ENCODE measurements around the gene IFNA7. TPM values are rescaled to one million over a fixed set of nuclear protein-coding genes. Genes with fewer than 3 reads are reported as not detected.

IFNA7 gene
- total RNA-seq, result not detected in 2 replicates

DNA sequence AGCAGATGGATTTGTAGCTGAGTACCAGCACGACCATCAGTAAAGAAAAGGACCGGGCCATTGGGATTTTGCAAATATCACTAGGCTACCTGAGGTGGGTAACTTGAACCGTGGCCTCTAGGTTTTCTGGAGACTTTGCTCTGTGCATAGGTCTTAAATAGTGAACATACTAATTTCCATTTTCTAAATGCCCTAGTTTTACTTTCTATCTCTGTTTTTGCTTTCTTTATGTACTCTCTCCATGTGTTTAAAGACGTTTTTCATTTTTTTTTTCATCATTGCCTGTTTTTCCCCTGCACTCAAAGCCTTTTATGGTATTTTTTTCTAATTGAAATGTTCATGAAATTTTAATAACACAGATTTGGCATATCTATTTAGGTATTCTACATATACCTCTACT lies at the start of gene IFNA7:
Gene IFNA7, minus strand, starts transcription at position 101 of the 400 bp plus-strand sequence. Its CDS starts 40 bp downstream, at position 61.

DNA sequence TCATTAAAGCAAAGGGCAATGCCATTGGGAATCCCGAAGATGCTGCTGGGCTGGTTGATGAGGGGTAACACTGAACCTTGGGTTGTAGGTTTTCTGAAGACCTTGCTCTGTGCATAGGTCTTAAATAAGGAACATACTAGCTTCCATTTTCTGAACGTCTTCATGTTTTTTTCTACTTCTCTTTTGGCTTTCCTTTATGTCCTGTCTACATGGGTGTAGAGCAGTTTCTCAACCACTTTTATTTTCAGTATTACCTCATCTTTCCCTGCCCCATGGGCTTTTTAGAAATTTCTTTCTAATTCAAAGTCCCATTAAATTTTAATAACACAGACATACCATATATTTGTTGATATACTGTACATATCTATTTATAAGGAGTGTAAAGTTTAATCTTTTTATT lies 37.9 kb upstream of the IFNA7 start, which contains the start of gene IFNA14:
Gene IFNA14, minus strand, starts transcription at position 95 of the 400 bp plus-strand sequence. Its CDS starts 70 bp downstream, at position 25.

DNA sequence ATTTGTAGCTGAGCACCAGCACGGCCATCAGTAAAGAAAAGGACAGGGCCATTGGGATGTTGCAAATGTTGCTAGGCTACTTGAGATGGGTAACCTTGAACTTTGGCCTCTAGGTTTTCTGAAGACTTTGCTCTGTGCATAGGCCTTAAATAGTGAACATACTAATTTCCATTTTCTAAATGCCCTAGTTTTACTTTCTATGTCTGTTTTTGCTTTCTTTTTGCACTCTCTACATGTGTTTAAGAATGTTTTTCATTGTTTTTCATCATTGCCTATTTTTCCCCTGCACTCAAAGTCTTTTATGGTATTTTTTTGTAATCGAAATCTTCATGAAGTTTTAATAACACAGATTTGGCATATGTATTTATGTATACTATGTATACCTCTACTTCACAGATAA lies 26.1 kb upstream of the IFNA7 start, which contains the start of gene IFNA17:
Gene IFNA17, minus strand, starts transcription at position 101 of the 400 bp plus-strand sequence. Its CDS starts 49 bp downstream, at position 52.

DNA sequence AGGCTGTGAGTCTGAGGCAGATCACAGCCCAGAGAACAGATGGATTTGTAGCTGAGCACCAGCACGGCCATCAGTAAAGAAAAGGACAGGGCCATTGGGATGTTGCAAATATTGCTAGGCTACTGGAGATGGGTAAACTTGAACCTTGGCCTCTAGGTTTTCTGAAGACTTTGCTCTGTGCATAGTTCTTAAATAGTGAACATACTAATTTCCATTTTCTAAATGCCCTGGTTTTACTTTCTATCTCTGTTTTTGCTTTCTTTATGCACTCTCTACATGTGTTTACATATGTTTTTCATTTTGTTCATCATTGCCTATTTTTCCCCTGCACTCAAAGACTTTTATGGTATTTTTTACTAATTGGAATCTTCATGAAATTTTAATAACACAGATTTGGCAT lies 15.2 kb upstream of the IFNA7 start, which contains the start of gene IFNA16:
Gene IFNA16, minus strand, starts transcription at position 101 of the 400 bp plus-strand sequence. Its CDS starts 6 bp downstream, at position 95.

DNA sequence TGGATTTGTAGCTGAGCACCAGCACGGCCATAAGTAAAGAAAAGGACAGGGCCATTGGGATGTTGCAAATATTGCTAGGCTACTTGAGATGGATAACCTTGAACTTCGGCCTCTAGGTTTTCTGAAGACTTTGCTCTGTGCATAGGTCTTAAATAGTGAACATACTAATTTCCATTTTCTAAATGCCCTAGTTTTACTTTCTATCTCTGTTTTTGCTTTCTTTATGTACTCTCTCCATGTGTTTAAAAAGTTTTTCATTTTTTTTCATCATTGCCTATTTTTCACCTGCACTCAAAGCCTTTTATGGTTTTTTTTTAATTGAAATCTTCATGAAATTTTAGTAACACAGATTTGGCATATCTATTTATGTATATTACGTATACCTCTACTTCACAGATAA lies 5.0 kb upstream of the IFNA7 start, which contains the start of gene IFNA10:
Gene IFNA10, minus strand, starts transcription at position 101 of the 400 bp plus-strand sequence. Its CDS starts 46 bp downstream, at position 55.

DNA sequence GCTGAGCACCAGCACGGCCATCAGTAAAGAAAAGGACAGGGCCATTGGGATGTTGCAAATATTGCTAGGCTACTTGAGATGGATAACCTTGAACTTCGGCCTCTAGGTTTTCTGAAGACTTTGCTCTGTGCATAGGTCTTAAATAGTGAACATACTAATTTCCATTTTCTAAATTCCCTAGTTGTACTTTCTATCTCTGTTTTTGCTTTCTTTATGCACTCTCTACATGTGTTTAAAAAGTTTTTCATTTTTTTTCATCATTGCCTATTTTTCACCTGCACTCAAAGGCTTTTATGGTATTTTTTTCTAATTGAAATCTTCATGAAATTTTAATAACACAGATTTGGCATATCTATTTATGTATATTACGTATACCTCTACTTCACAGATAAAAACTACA lies 14.5 kb downstream of the IFNA7 start, which contains the start of gene IFNA4:
Gene IFNA4, minus strand, starts transcription at position 101 of the 400 bp plus-strand sequence. Its CDS starts 56 bp downstream, at position 45.

DNA sequence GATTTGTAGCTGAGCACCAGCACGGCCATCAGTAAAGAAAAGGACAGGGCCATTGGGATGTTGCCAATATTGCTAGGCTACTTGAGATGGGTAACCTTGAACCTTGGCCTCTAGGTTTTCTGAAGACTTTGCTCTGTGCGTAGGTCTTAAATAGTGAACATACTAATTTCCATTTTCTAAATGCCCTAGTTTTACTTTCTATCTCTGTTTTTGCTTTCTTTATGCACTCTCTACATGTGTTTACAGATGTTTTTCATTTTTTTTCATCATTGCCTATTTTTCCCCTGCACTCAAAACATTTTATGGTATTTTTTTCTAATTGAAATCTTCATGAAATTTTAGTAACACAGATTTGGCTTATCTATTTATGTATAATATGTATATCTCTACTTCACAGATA lies 35.4 kb downstream of the IFNA7 start, which contains the start of gene IFNA21:
Gene IFNA21, minus strand, starts transcription at position 101 of the 400 bp plus-strand sequence. Its CDS starts 48 bp downstream, at position 53.

Small RNA genes within 50 kb of the gene (small RNA-seq; reads per million reads assigned to genes)
- not detected for gene RF00019

Other genes with a start within 250 kb of the IFNA7 start
- 0.19 and 0.98 TPM in 2 replicates for gene HACD4, start 170.6 kb downstream of the IFNA7 start, total RNA-seq
- not detected in 2 replicates for gene IFNB1, start 124.3 kb downstream of the IFNA7 start, total RNA-seq
- not detected in 2 replicates for gene IFNW1, start 60.4 kb downstream of the IFNA7 start, total RNA-seq
- gene IFNA21, start 35.5 kb downstream of the IFNA7 start, total RNA-seq, result not detected in 2 replicates
- gene IFNA4, start 14.6 kb downstream of the IFNA7 start, total RNA-seq, result not detected in 2 replicates
- gene IFNA10, start 4.9 kb upstream of the IFNA7 start, total RNA-seq, result not detected in 2 replicates
- not detected in 2 replicates for gene IFNA16, start 15.1 kb upstream of the IFNA7 start, total RNA-seq
- not detected in 2 replicates for gene IFNA17, start 26.0 kb upstream of the IFNA7 start, total RNA-seq
- gene IFNA14, start 37.8 kb upstream of the IFNA7 start, total RNA-seq, result not detected in 2 replicates
- not detected in 2 replicates for gene IFNA5, start 103.1 kb upstream of the IFNA7 start, total RNA-seq
- gene KLHL9, start 133.2 kb upstream of the IFNA7 start, total RNA-seq, result 34.0 and 41.5 TPM in 2 replicates
- gene IFNA6, start 148.7 kb upstream of the IFNA7 start, total RNA-seq, result not detected in 2 replicates
- not detected in 2 replicates for gene IFNA13, start 165.9 kb upstream of the IFNA7 start, total RNA-seq
- gene IFNA2, start 183.2 kb upstream of the IFNA7 start, total RNA-seq, result not detected in 2 replicates
- gene IFNA8, start 206.9 kb upstream of the IFNA7 start, total RNA-seq, result not detected in 2 replicates
- gene IFNA1, start 238.2 kb upstream of the IFNA7 start, total RNA-seq, result not detected in 2 replicates

All from vein endothelial cell (primary cell).